Mesendoderm (in vitro differentiated cells): Measurements from ENCODE around the gene GHITM. TPM values are rescaled to one million over a fixed set of nuclear protein-coding genes. Genes with fewer than 3 reads are reported as not detected.

Experiments
- DNase-seq: peaks from one replicate; pipeline ENCODE4 v3.0.0; 2013
- H2AK5ac ChIP-seq: 2 replicates; pipeline ENCODE4 v1.6.1; 2013; ENCODE audit warnings: low read length, inconsistent platforms
- H2BK120ac ChIP-seq: 2 replicates; pipeline ENCODE4 v1.6.1; 2013; ENCODE audit warnings: low read depth, mild to moderate bottlenecking, low read length, moderate library complexity, mixed read lengths
- H2BK15ac ChIP-seq: replicated peaks from 2 replicates; pipeline ENCODE4 v1.6.1; 2013; ENCODE audit warnings: low read depth, mild to moderate bottlenecking, moderate library complexity
- H2BK5ac ChIP-seq: 2 replicates; pipeline ENCODE4 v1.6.1; 2013; ENCODE audit warnings: low read length, inconsistent platforms
- H3K18ac ChIP-seq: 2 replicates; pipeline ENCODE4 v1.6.1; 2013; ENCODE audit warnings: mild to moderate bottlenecking, low read length, mixed read lengths
- H3K23ac ChIP-seq: one replicate; pipeline ENCODE4 v1.6.1; 2013; ENCODE audit warnings: low read length
- H3K27ac ChIP-seq: 2 replicates; pipeline ENCODE4 v1.5.1; 2013; ENCODE audit warnings: low read depth, mild to moderate bottlenecking, inconsistent platforms, low read length, moderate library complexity
- H3K27me3 ChIP-seq: 2 replicates; pipeline ENCODE4 v1.6.1; 2013; ENCODE audit warnings: low read length, control low read depth, mild to moderate bottlenecking, inconsistent platforms; ENCODE audit not compliant: insufficient read depth, poor library complexity
- H3K36me3 ChIP-seq: 2 replicates; pipeline ENCODE4 v1.6.1; 2013; ENCODE audit warnings: low read length, inconsistent platforms; ENCODE audit not compliant: control insufficient read depth, insufficient read depth
- H3K4ac ChIP-seq: one replicate; pipeline ENCODE4 v1.6.1; 2013; ENCODE audit warnings: low read depth, mild to moderate bottlenecking, low read length, moderate library complexity
- H3K4me1 ChIP-seq: 2 replicates; pipeline ENCODE4 v1.6.1; 2013; ENCODE audit warnings: low read depth, low read length, inconsistent platforms; ENCODE audit not compliant: control insufficient read depth
- H3K4me2 ChIP-seq: 2 replicates; pipeline ENCODE4 v1.6.1; 2013; ENCODE audit warnings: low read length
- H3K4me3 ChIP-seq: 2 replicates; pipeline ENCODE4 v1.5.1; 2013; ENCODE audit warnings: mild to moderate bottlenecking, low read length
- H3K56ac ChIP-seq: one replicate; pipeline ENCODE4 v1.6.1; 2013; ENCODE audit warnings: low read length
- H3K79me1 ChIP-seq: 2 replicates; pipeline ENCODE4 v1.6.1; 2013; ENCODE audit warnings: low read length, inconsistent platforms
- H3K79me2 ChIP-seq: 2 replicates; pipeline ENCODE4 v1.6.1; 2013; ENCODE audit warnings: mild to moderate bottlenecking, low read length; ENCODE audit not compliant: control insufficient read depth, insufficient read depth
- H3K9ac ChIP-seq: 2 replicates; pipeline ENCODE4 v1.6.1; 2013; ENCODE audit warnings: low read length, inconsistent platforms
- H4K5ac ChIP-seq: one replicate; pipeline ENCODE4 v1.6.1; 2013; ENCODE audit warnings: low read length
- H4K8ac ChIP-seq: one replicate; pipeline ENCODE4 v1.6.1; 2013; ENCODE audit warnings: low read depth, mild to moderate bottlenecking, control low read depth, low read length, moderate library complexity
- WGBS: extraction: QIAGEN DNeasy Blood & Tissue Kit; methylation state at CpG from one replicate; pipeline ENCODE4 v1.1.7; 2013; ENCODE audit warnings: low lambda C conversion rate, missing lambda C conversion rate; ENCODE audit not compliant: insufficient coverage; ENCODE audit errors: extremely low coverage; 5-methylcytosine and 5-hydroxymethylcytosine counted together
- polyA plus RNA-seq, 2 experiments: library from polyadenylated mRNA; stranded (reverse); fragments of 200-250 nt; gene quantifications; one replicate each; pipeline ENCODE4 v1.2.3, GENCODE V29; 2013

Gene GHITM, protein sequence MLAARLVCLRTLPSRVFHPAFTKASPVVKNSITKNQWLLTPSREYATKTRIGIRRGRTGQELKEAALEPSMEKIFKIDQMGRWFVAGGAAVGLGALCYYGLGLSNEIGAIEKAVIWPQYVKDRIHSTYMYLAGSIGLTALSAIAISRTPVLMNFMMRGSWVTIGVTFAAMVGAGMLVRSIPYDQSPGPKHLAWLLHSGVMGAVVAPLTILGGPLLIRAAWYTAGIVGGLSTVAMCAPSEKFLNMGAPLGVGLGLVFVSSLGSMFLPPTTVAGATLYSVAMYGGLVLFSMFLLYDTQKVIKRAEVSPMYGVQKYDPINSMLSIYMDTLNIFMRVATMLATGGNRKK
- 77.3 TPM for polyA plus RNA-seq (2013, experiment 1 of 2)
- 76.6 TPM for polyA plus RNA-seq (2013, experiment 2 of 2)

DNA sequence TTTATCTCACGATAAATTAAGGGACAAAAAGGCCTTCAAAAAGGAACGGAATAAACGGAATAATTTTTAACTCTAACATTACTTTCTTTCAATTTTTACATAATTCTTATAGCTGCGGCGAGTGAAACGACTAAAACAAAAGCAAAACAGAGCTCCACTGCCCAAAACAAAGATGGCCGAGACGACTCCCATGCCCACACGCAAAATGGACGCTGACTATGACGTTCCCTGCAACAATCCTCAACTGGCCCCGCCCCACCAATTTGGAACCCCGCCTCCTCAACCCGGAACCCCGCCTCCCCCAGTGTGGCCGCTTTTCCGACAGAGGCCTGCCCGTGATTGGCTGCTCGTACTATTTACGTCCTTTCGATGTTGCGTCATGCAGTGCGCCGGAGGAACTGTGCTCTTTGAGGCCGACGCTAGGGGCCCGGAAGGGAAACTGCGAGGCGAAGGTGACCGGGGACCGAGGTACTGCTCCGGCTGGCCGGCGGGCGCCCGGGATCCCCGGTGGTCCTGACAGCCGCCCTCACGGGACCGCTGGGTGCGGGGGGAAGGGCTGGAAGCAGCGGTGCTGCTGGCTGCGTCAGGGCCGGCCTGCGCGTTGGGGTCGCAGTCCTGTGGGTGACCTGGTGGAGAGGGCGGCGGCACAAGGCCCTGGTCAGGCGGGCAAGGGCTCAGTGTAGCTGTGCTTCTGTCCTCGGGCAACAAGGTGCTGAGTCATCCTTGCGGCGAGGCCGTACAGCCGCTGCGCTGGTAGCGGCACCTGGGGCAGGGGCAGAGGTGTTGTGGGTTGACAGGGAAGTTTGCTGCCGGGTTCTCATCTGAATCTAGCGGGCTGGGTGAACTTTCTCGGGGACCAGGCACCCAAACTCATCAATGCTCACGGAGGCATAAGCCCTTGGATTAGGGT lies at the start of gene GHITM:
GHITM (plus strand) TSS at position 384 of the 910 bp plus-strand sequence. CDS start 1,992 bp downstream, outside the sequence.
- no peak within 1 kb of the TSS for H4K8ac ChIP-seq
- H3K4me2 ChIP-seq, result peak within 1 kb of the TSS; percentile 82
- H3K56ac ChIP-seq, result peak within 1 kb of the TSS; percentile 87
- H3K9ac ChIP-seq, result peak within 1 kb of the TSS; percentile 73
- no peak within 1 kb of the TSS for H3K18ac ChIP-seq
- H3K79me2 ChIP-seq, result peaks cover 17% of the 10 kb centered on the region
- peak within 1 kb of the TSS; percentile 91 for H3K4me3 ChIP-seq
- H3K27ac ChIP-seq, result peak within 1 kb of the TSS; percentile 22
- H4K5ac ChIP-seq, result no peak within 1 kb of the TSS
- WGBS, result no CpG with 5 or more reads among the region's 61 CpGs
- H3K4ac ChIP-seq, result no peak within 1 kb of the TSS
- no peak within 1 kb of the TSS for H2BK5ac ChIP-seq
- peak; percentile 99 for DNase-seq
- no peak within 1 kb of the TSS for H2BK120ac ChIP-seq
- peaks cover 12% of the 10 kb centered on the region for H3K79me1 ChIP-seq
- H2AK5ac ChIP-seq, result no peak within 1 kb of the TSS
- no peaks in the 10 kb centered on the region for H3K36me3 ChIP-seq
- H2BK15ac ChIP-seq, result no peak within 1 kb of the TSS
- H3K4me1 ChIP-seq, result peaks cover 2% of the 10 kb centered on the region
- H3K23ac ChIP-seq, result no peak within 1 kb of the TSS
- no peaks in the 10 kb centered on the region for H3K27me3 ChIP-seq

- Histone ChIP-seq H2BK15ac (no peak overlapping the region), H3K27ac (no peak overlapping the region), H3K4ac (no peak overlapping the region), H3K79me1 (no peaks in the 10 kb centered on the region), H3K4me1 (no peaks in the 10 kb centered on the region), H3K9ac (no peak overlapping the region), H3K36me3 (no peaks in the 10 kb centered on the region), H3K56ac (no peak overlapping the region), H3K79me2 (no peaks in the 10 kb centered on the region), H3K23ac (no peak overlapping the region), H2BK120ac (no peak overlapping the region), H2BK5ac (no peak overlapping the region), H2AK5ac (no peak overlapping the region), H4K8ac (no peak overlapping the region), H3K4me2 (no peak overlapping the region), H3K27me3 (no peaks in the 10 kb centered on the region), H4K5ac (no peak overlapping the region), H3K18ac (no peak overlapping the region), H3K4me3 (no peak overlapping the region)
- no CpG with 5 or more reads among the region's 4 CpGs for WGBS
- no peak for DNase-seq
Measured at GRCh38 chr10:84095811-84096497, 43.4 kb upstream of the GHITM start.

- Histone ChIP-seq H3K4me1 (no peaks in the 10 kb centered on the region), H3K18ac (no peak overlapping the region), H3K79me1 (no peaks in the 10 kb centered on the region), H3K23ac (no peak overlapping the region), H4K5ac (no peak overlapping the region), H2AK5ac (no peak overlapping the region), H3K4ac (no peak overlapping the region), H3K4me2 (no peak overlapping the region), H3K36me3 (no peaks in the 10 kb centered on the region), H2BK15ac (no peak overlapping the region), H3K56ac (no peak overlapping the region), H3K27me3 (no peaks in the 10 kb centered on the region), H3K79me2 (no peaks in the 10 kb centered on the region), H2BK5ac (no peak overlapping the region), H2BK120ac (no peak overlapping the region), H3K27ac (no peak overlapping the region), H3K4me3 (no peak overlapping the region), H3K9ac (no peak overlapping the region), H4K8ac (no peak overlapping the region)
- WGBS, result no CpG with 5 or more reads among the region's 4 CpGs
- no peak for DNase-seq
Measured at GRCh38 chr10:84097787-84098353, 41.4 kb upstream of the GHITM start.

- no peak overlapping the region for H3K9ac ChIP-seq
- H3K27ac ChIP-seq, result no peak overlapping the region
- H4K8ac ChIP-seq, result no peak overlapping the region
- H3K4me2 ChIP-seq, result no peak overlapping the region
- no peak overlapping the region for H2BK5ac ChIP-seq
- H2BK120ac ChIP-seq, result no peak overlapping the region
- DNase-seq, result no peak
- WGBS, result no CpG with 5 or more reads among the region's 2 CpGs
- no peak overlapping the region for H3K18ac ChIP-seq
- H3K4me3 ChIP-seq, result no peak overlapping the region
- H3K4ac ChIP-seq, result no peak overlapping the region
- H3K36me3 ChIP-seq, result no peaks in the 10 kb centered on the region
- H2BK15ac ChIP-seq, result no peak overlapping the region
- H3K79me2 ChIP-seq, result no peaks in the 10 kb centered on the region
- H3K4me1 ChIP-seq, result no peaks in the 10 kb centered on the region
- no peak overlapping the region for H2AK5ac ChIP-seq
- no peaks in the 10 kb centered on the region for H3K79me1 ChIP-seq
- no peak overlapping the region for H3K56ac ChIP-seq
- H3K23ac ChIP-seq, result no peak overlapping the region
- no peaks in the 10 kb centered on the region for H3K27me3 ChIP-seq
- no peak overlapping the region for H4K5ac ChIP-seq
Measured at GRCh38 chr10:84098667-84099066, 40.6 kb upstream of the GHITM start.

GRCh38 chr10:84101042-84101441 lies 38.3 kb upstream of the GHITM start:
- Histone ChIP-seq H3K18ac (no peak overlapping the region), H2BK15ac (no peak overlapping the region), H2BK120ac (no peak overlapping the region), H2AK5ac (no peak overlapping the region), H3K4me1 (no peaks in the 10 kb centered on the region), H3K56ac (no peak overlapping the region), H3K27me3 (no peaks in the 10 kb centered on the region), H3K27ac (no peak overlapping the region), H3K4me2 (no peak overlapping the region), H2BK5ac (no peak overlapping the region), H3K23ac (no peak overlapping the region), H3K4ac (no peak overlapping the region), H4K5ac (no peak overlapping the region), H3K4me3 (no peak overlapping the region), H3K36me3 (no peaks in the 10 kb centered on the region), H3K79me2 (no peaks in the 10 kb centered on the region), H3K9ac (no peak overlapping the region), H4K8ac (no peak overlapping the region), H3K79me1 (no peaks in the 10 kb centered on the region)
- no peak for DNase-seq
- no CpG with 5 or more reads among the region's 2 CpGs for WGBS
